HepG2 (cell line): ENCODE results near the gene GOLGA3. TPM values are rescaled to one million over a fixed set of nuclear protein-coding genes. Genes with fewer than 3 reads are reported as not detected.

ENCODE experiments used
- ERF ChIP-seq: IDR thresholded peaks from 2 replicates; pipeline ENCODE4 v1.6.1; 2018; ENCODE audit warnings: missing biosample characterization, missing genetic modification reagents
- HDAC6 ChIP-seq: fragments of 200-600 bp; sonication (generic); IDR thresholded peaks from 2 replicates; pipeline ENCODE4 v1.7.0; 2017; ENCODE audit warnings: mild to moderate bottlenecking, antibody characterized with exemption, low read length, low read depth
- POLR2AphosphoS2 ChIP-seq: IDR thresholded peaks from 2 replicates; pipeline ENCODE4 v1.6.1; 2011; ENCODE audit warnings: low read depth, low read length, improper control_type of control experiment
- PTBP1 ChIP-seq: fragments of 200-400 bp; formaldehyde crosslinking; IDR thresholded peaks from 2 replicates; pipeline ENCODE4 v1.6.1; 2018; ENCODE audit warnings: low read length, low read depth; ENCODE audit not compliant: poor library complexity, severe bottlenecking
- RBFOX2 ChIP-seq: fragments of 200-400 bp; formaldehyde crosslinking; IDR thresholded peaks from 2 replicates; pipeline ENCODE4 v1.6.1; 2017; ENCODE audit warnings: low read depth, mild to moderate bottlenecking, low read length
- REPIN1 ChIP-seq: sonication (generic); formaldehyde crosslinking; IDR thresholded peaks from 2 replicates; pipeline ENCODE4 v1.8.0; 2022; ENCODE audit warnings: missing genetic modification reagents, low read depth, mild to moderate bottlenecking, borderline replicate concordance
- SSRP1 ChIP-seq: IDR thresholded peaks from 2 replicates; pipeline ENCODE4 v1.6.1; 2016; ENCODE audit warnings: control low read depth
- ZFP37 ChIP-seq: sonication (generic); formaldehyde crosslinking; IDR thresholded peaks from 2 replicates; pipeline ENCODE4 v1.4.0; 2020; ENCODE audit warnings: missing genetic modification reagents, borderline replicate concordance
- ZNF17 ChIP-seq: sonication (generic); formaldehyde crosslinking; IDR thresholded peaks from 2 replicates; pipeline ENCODE4 v1.5.0; 2020; ENCODE audit warnings: mild to moderate bottlenecking, missing genetic modification reagents
- ZNF547 ChIP-seq: sonication (generic); formaldehyde crosslinking; IDR thresholded peaks from 2 replicates; pipeline ENCODE4 v1.5.1; 2020; ENCODE audit warnings: mild to moderate bottlenecking, missing genetic modification reagents
- polyA plus RNA-seq, 8 experiments: library from polyadenylated mRNA; depleted of rRNA in 3 of 8; stranded (reverse) in 7 of 8; unstranded in 1 of 8; fragments of >200 nt; fragmentation: Illumina TruSeq in 4 of 8; extraction: Trizol in 4 of 8; gene quantifications; 2 replicates each; pipeline versions ENCODE4 v1.2.1 to v1.2.3, GENCODE V29; 2011 to 2016; ENCODE audit warnings: low read depth in 4 of 8, missing spikeins in 1 of 8, mixed read lengths in 1 of 8; ENCODE audit not compliant: insufficient read depth in 1 of 8
- total RNA-seq, 5 experiments: library from RNA; depleted of rRNA; stranded (reverse); fragments of >200 nt; fragmentation: Illumina TruSeq; extraction: Trizol; gene quantifications; 2 replicates each; pipeline ENCODE4 v1.2.3, GENCODE V29; 2016; ENCODE audit warnings: low read depth in 1 of 5
- TF ChIP-seq, protein P1 (sequence below): sonication (generic); formaldehyde crosslinking; IDR thresholded peaks from 2 replicates; pipeline ENCODE4 v1.8.0; 2022; ENCODE audit warnings: mild to moderate bottlenecking, missing genetic modification reagents, borderline replicate concordance
- TF ChIP-seq, protein P2 (sequence below): sonication (generic); formaldehyde crosslinking; IDR thresholded peaks from 2 replicates; pipeline ENCODE4 v1.4.0; 2020; ENCODE audit warnings: mild to moderate bottlenecking, missing genetic modification reagents
- TF ChIP-seq, protein P3 (sequence below): sonication (generic); formaldehyde crosslinking; IDR thresholded peaks from 2 replicates; pipeline ENCODE4 v1.4.0; 2020; ENCODE audit warnings: missing genetic modification reagents, borderline replicate concordance
- TF ChIP-seq, protein P4 (sequence below): sonication (generic); formaldehyde crosslinking; IDR thresholded peaks from 2 replicates; pipeline ENCODE4 v1.4.0; 2020; ENCODE audit warnings: missing genetic modification reagents
- TF ChIP-seq, protein P5 (sequence below): sonication (generic); formaldehyde crosslinking; IDR thresholded peaks from 2 replicates; pipeline ENCODE4 v1.4.0; 2020; ENCODE audit warnings: missing genetic modification reagents, borderline replicate concordance

GOLGA3 gene
- total and polyA plus RNA-seq, 2 of the 13 experiments (the other 11 are each of a cell fraction or from before 2014, with no cell fraction given), result 22.0 to 43.0 TPM

DNA sequence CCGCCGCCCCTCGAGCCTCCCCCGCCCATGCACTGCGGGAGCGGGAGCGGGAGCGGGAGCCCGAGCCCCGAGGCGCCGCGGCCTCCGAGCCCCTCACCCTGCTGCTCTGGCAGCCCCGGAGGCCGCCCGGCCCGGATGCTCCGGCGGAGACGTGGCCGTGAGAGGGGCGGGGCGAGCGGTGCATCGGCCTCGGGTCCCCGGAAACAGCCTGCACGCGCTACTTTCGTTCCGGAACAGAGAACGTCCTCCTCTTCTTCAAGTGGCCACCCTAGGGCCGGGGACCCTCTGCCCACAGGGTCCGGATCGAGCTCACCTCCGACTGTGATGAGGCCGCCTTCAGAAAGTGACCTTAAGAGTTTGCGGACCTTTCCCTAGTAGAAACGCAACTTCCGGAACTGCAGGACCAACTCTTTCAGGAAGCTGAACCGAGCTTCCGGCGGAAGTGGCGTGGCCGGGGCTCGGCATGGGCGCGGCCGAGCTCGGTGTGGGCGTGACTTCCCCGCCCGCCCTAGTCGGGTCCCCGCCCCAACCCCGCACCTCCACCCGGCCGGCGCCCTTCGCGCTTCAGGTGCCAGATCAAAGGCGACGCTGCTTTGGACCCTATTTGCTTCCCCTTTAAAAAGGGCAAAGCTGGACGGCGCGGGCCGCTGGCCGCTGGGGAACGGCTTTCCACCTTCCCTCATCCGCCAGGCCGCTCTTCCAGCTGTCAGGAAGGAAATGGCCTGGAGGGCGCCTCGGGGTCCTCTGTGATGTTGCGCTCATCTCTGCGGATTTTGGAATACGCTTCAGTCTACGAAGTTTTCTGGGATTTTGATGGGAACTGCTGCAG is at the start of gene GOLGA3 (continued):
- TF ChIP-seq ZFP37 (CRISPR knock-in tag) (0 out of 2 replicates have a peak, but pooled peaks have one; percentile 5), SSRP1 (no peak), ERF (peak; percentile 73; the same call in 1 of the 2 replicates), RBFOX2 (peak; percentile 91), PTBP1 (peak; percentile 45), REPIN1 (CRISPR knock-in tag) (peak; percentile 75; the same call in 1 of the 2 replicates), POLR2AphosphoS2 (no peak), ZNF17 (CRISPR knock-in tag) (no peak), ZNF547 (no peak), HDAC6 (no peak)
- TF ChIP-seq, protein P1, sequence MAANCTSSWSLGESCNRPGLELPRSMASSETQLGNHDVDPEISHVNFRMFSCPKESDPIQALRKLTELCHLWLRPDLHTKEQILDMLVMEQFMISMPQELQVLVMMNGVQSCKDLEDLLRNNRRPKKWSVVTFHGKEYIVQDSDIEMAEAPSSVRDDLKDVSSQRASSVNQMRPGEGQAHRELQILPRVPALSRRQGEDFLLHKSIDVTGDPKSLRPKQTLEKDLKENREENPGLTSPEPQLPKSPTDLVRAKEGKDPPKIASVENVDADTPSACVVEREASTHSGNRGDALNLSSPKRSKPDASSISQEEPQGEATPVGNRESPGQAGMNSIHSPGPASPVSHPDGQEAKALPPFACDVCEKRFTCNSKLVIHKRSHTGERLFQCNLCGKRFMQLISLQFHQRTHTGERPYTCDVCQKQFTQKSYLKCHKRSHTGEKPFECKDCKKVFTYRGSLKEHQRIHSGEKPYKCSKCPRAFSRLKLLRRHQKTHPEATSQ (CRISPR knock-in tag), result peak; percentile 78; the same call in 1 of the 2 replicates
- TF ChIP-seq, protein P2, sequence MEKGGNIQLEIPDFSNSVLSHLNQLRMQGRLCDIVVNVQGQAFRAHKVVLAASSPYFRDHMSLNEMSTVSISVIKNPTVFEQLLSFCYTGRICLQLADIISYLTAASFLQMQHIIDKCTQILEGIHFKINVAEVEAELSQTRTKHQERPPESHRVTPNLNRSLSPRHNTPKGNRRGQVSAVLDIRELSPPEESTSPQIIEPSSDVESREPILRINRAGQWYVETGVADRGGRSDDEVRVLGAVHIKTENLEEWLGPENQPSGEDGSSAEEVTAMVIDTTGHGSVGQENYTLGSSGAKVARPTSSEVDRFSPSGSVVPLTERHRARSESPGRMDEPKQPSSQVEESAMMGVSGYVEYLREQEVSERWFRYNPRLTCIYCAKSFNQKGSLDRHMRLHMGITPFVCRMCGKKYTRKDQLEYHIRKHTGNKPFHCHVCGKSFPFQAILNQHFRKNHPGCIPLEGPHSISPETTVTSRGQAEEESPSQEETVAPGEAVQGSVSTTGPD (CRISPR knock-in tag), result no peak
- TF ChIP-seq, protein P3, sequence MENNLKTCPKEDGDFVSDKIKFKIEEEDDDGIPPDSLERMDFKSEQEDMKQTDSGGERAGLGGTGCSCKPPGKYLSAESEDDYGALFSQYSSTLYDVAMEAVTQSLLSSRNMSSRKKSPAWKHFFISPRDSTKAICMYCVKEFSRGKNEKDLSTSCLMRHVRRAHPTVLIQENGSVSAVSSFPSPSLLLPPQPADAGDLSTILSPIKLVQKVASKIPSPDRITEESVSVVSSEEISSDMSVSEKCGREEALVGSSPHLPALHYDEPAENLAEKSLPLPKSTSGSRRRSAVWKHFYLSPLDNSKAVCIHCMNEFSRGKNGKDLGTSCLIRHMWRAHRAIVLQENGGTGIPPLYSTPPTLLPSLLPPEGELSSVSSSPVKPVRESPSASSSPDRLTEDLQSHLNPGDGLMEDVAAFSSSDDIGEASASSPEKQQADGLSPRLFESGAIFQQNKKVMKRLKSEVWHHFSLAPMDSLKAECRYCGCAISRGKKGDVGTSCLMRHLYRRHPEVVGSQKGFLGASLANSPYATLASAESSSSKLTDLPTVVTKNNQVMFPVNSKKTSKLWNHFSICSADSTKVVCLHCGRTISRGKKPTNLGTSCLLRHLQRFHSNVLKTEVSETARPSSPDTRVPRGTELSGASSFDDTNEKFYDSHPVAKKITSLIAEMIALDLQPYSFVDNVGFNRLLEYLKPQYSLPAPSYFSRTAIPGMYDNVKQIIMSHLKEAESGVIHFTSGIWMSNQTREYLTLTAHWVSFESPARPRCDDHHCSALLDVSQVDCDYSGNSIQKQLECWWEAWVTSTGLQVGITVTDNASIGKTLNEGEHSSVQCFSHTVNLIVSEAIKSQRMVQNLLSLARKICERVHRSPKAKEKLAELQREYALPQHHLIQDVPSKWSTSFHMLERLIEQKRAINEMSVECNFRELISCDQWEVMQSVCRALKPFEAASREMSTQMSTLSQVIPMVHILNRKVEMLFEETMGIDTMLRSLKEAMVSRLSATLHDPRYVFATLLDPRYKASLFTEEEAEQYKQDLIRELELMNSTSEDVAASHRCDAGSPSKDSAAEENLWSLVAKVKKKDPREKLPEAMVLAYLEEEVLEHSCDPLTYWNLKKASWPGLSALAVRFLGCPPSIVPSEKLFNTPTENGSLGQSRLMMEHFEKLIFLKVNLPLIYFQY (CRISPR knock-in tag), result 0 out of 2 replicates have a peak, but pooled peaks have one; percentile 22
- TF ChIP-seq, protein P4, sequence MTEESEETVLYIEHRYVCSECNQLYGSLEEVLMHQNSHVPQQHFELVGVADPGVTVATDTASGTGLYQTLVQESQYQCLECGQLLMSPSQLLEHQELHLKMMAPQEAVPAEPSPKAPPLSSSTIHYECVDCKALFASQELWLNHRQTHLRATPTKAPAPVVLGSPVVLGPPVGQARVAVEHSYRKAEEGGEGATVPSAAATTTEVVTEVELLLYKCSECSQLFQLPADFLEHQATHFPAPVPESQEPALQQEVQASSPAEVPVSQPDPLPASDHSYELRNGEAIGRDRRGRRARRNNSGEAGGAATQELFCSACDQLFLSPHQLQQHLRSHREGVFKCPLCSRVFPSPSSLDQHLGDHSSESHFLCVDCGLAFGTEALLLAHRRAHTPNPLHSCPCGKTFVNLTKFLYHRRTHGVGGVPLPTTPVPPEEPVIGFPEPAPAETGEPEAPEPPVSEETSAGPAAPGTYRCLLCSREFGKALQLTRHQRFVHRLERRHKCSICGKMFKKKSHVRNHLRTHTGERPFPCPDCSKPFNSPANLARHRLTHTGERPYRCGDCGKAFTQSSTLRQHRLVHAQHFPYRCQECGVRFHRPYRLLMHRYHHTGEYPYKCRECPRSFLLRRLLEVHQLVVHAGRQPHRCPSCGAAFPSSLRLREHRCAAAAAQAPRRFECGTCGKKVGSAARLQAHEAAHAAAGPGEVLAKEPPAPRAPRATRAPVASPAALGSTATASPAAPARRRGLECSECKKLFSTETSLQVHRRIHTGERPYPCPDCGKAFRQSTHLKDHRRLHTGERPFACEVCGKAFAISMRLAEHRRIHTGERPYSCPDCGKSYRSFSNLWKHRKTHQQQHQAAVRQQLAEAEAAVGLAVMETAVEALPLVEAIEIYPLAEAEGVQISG (CRISPR knock-in tag), result peak; percentile 92
- TF ChIP-seq, protein P5, sequence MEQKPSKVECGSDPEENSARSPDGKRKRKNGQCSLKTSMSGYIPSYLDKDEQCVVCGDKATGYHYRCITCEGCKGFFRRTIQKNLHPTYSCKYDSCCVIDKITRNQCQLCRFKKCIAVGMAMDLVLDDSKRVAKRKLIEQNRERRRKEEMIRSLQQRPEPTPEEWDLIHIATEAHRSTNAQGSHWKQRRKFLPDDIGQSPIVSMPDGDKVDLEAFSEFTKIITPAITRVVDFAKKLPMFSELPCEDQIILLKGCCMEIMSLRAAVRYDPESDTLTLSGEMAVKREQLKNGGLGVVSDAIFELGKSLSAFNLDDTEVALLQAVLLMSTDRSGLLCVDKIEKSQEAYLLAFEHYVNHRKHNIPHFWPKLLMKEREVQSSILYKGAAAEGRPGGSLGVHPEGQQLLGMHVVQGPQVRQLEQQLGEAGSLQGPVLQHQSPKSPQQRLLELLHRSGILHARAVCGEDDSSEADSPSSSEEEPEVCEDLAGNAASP (CRISPR knock-in tag), result peak; percentile 62
